Measurements from ENCODE around the gene PNKD. TPM values are rescaled to one million over a fixed set of nuclear protein-coding genes. Genes with fewer than 3 reads are reported as not detected.

The PNKD gene
- total RNA-seq, 2 experiments from 2014 or later = 66.3 to 74.5 TPM

GRCh38 chr2:218347172-218347571 is 76.9 kb downstream of the PNKD start:
- ChIA-PET CTCF (ENCODE audit: unreplicated experiment) (no interaction called here), POLR2A (interaction anchor here (0.8 to 1.1 kb wide), 3 partner anchors 13 to 18 kb away, joined by 3 read pairs; no protein-coding TSS in a partner anchor)
- Histone ChIP-seq H3K4me2 (ENCODE audit: low read length) (no peak overlapping the region), H3K4me3 (ENCODE audit: low read depth, low read length, poor library complexity, severe bottlenecking) (no peak overlapping the region), H3K27ac (ENCODE audit: low read depth, low read length, poor library complexity, severe bottlenecking) (no peak overlapping the region), H3K36me3 (ENCODE audit: insufficient read depth, low read length) (peaks cover 12% of the 10 kb centered on the region), H4K20me1 (ENCODE audit: insufficient read depth, low read length) (no peaks in the 10 kb centered on the region), H2AFZ (ENCODE audit: low read length) (no peak overlapping the region), H3K9me2 (ENCODE audit: insufficient read depth, low read length) (no peaks in the 10 kb centered on the region), H3K9me3 (ENCODE audit: low read length) (peaks cover 17% of the 10 kb centered on the region), H3K79me2 (ENCODE audit: insufficient read depth, low read depth, low read length) (no peaks in the 10 kb centered on the region), H3K4me1 (ENCODE audit: insufficient read depth, low read length, poor library complexity, severe bottlenecking) (no peaks in the 10 kb centered on the region)
- no peak for DNase-seq (ENCODE audit: low spot score)
- intact Hi-C loops (cut with micrococcal nuclease; ENCODE audit: unreplicated experiment) = no loop called here
- TF ChIP-seq CTCF (conservative IDR thresholded peaks at IDR 0.05; ENCODE audit: low read length) = no peak
- no peak for TF ChIP-seq EZH2phosphoT487 (IDR thresholded peaks at IDR 0.05; ENCODE audit: borderline replicate concordance, low read depth, low read length)
- no TSS peak for BruUV-seq (replicated peaks)

GRCh38 chr2:218354045-218354444 is 83.7 kb downstream of the PNKD start:
- H3K27ac ChIP-seq (ENCODE audit: low read depth, low read length, poor library complexity, severe bottlenecking) = no peak overlapping the region
- CTCF ChIA-PET (ENCODE audit: unreplicated experiment) = no interaction called here
- BruUV-seq (replicated peaks) = no TSS peak
- intact Hi-C loops (cut with micrococcal nuclease; ENCODE audit: unreplicated experiment) = no loop called here
- TF ChIP-seq CTCF (conservative IDR thresholded peaks at IDR 0.05; ENCODE audit: low read length) (no peak), EZH2phosphoT487 (IDR thresholded peaks at IDR 0.05; ENCODE audit: borderline replicate concordance, low read depth, low read length) (no peak)
- no peak for DNase-seq (ENCODE audit: low spot score)
- peaks cover 23% of the 10 kb centered on the region for H3K9me3 ChIP-seq (ENCODE audit: low read length)
- H3K4me3 ChIP-seq (ENCODE audit: low read depth, low read length, poor library complexity, severe bottlenecking) = no peak overlapping the region
- peaks cover 12% of the 10 kb centered on the region for H3K4me1 ChIP-seq (ENCODE audit: insufficient read depth, low read length, poor library complexity, severe bottlenecking)
- no peaks in the 10 kb centered on the region for H3K79me2 ChIP-seq (ENCODE audit: insufficient read depth, low read depth, low read length)
- H3K36me3 ChIP-seq (ENCODE audit: insufficient read depth, low read length) = no peaks in the 10 kb centered on the region
- no peak overlapping the region for H3K4me2 ChIP-seq (ENCODE audit: low read length)
- POLR2A ChIA-PET = no interaction called here
- H2AFZ ChIP-seq (ENCODE audit: low read length) = no peak overlapping the region
- H4K20me1 ChIP-seq (ENCODE audit: insufficient read depth, low read length) = no peaks in the 10 kb centered on the region
- no peaks in the 10 kb centered on the region for H3K9me2 ChIP-seq (ENCODE audit: insufficient read depth, low read length)

- H3K4me3 ChIP-seq (ENCODE audit: low read depth, low read length, poor library complexity, severe bottlenecking) = no peak overlapping the region
- BruUV-seq (replicated peaks) = no TSS peak
- H3K36me3 ChIP-seq (ENCODE audit: insufficient read depth, low read length) = no peaks in the 10 kb centered on the region
- H4K20me1 ChIP-seq (ENCODE audit: insufficient read depth, low read length) = no peaks in the 10 kb centered on the region
- H2AFZ ChIP-seq (ENCODE audit: low read length) = no peak overlapping the region
- H3K4me1 ChIP-seq (ENCODE audit: insufficient read depth, low read length, poor library complexity, severe bottlenecking) = peaks cover 16% of the 10 kb centered on the region
- H3K79me2 ChIP-seq (ENCODE audit: insufficient read depth, low read depth, low read length) = no peaks in the 10 kb centered on the region
- DNase-seq (ENCODE audit: low spot score) = no peak
- intact Hi-C loops (cut with micrococcal nuclease; ENCODE audit: unreplicated experiment) = loop anchor here (5.0 kb wide), 1 partner anchor 42 kb away; the partner anchor contains the start of gene CTDSP1
- no peak for TF ChIP-seq EZH2phosphoT487 (IDR thresholded peaks at IDR 0.05; ENCODE audit: borderline replicate concordance, low read depth, low read length)
- no peak for TF ChIP-seq CTCF (conservative IDR thresholded peaks at IDR 0.05; ENCODE audit: low read length)
- peaks cover 23% of the 10 kb centered on the region for H3K9me3 ChIP-seq (ENCODE audit: low read length)
- ChIA-PET POLR2A (interaction anchor here (0.7 to 2.0 kb wide), 3 partner anchors 19 to 64 kb away, joined by 4 to 9 read pairs (median 5); no protein-coding TSS in a partner anchor), CTCF (ENCODE audit: unreplicated experiment) (no interaction called here)
- no peak overlapping the region for H3K27ac ChIP-seq (ENCODE audit: low read depth, low read length, poor library complexity, severe bottlenecking)
- no peaks in the 10 kb centered on the region for H3K9me2 ChIP-seq (ENCODE audit: insufficient read depth, low read length)
- no peak overlapping the region for H3K4me2 ChIP-seq (ENCODE audit: low read length)
Observed at GRCh38 chr2:218354850-218355443, 84.6 kb downstream of the PNKD start.
